ENCODE results near the gene UVRAG. TPM values are rescaled to one million over a fixed set of nuclear protein-coding genes. Genes with fewer than 3 reads are reported as not detected.

The UVRAG gene
- total and polyA plus RNA-seq, 2 donors (not counting 1 experiment from before 2014, with no cell fraction given) = 37.7 to 94.1 TPM

DNA sequence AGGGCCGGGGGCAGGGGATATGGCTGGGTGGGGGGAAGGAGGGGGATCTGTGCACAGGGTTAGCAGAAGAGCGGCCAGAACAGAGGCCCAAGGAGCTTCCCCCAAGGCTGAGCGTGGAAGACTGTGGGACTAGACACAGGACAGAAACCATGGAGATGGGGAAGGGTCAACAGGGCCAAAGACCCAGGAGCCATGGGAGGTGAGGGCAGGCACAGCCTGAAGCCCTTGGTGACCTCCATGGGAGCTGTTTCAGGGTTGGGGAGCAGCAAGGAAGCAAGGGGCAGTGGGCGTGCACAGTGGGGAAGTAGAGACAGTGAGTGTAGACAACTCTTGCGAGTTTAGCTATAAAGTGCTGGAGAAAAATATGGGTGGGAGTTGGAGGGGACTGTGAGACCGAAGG lies 334.7 kb downstream of the UVRAG start:
- H2AFZ ChIP-seq (ENCODE audit: insufficient read depth, low read depth, low read length, poor library complexity, severe bottlenecking) = no peak overlapping the region
- no peak for TF ChIP-seq EZH2 (IDR thresholded peaks at IDR 0.05; ENCODE audit: borderline replicate concordance, insufficient read depth, low read depth, low read length, poor library complexity, severe bottlenecking)
- TF ChIP-seq, protein P1, sequence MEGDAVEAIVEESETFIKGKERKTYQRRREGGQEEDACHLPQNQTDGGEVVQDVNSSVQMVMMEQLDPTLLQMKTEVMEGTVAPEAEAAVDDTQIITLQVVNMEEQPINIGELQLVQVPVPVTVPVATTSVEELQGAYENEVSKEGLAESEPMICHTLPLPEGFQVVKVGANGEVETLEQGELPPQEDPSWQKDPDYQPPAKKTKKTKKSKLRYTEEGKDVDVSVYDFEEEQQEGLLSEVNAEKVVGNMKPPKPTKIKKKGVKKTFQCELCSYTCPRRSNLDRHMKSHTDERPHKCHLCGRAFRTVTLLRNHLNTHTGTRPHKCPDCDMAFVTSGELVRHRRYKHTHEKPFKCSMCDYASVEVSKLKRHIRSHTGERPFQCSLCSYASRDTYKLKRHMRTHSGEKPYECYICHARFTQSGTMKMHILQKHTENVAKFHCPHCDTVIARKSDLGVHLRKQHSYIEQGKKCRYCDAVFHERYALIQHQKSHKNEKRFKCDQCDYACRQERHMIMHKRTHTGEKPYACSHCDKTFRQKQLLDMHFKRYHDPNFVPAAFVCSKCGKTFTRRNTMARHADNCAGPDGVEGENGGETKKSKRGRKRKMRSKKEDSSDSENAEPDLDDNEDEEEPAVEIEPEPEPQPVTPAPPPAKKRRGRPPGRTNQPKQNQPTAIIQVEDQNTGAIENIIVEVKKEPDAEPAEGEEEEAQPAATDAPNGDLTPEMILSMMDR (IDR thresholded peaks at IDR 0.05) = no peak
- no peaks in the 10 kb centered on the region for H4K20me1 ChIP-seq (ENCODE audit: control insufficient read depth, insufficient read depth, low read length, poor library complexity, severe bottlenecking)
- H3K4me2 ChIP-seq (replicated peaks; ENCODE audit: low read depth, low read length, poor library complexity, severe bottlenecking) = no peak overlapping the region
- H3K36me3 ChIP-seq (replicated peaks in 1 of 2; ENCODE audit: control extremely low read depth in 1 of 2, control insufficient read depth in 1 of 2, extremely low read depth in 1 of 2, insufficient read depth in 2 of 2, low read length in 1 of 2) = no peaks in the 10 kb centered on the region
- H3K9me3 ChIP-seq (ENCODE audit: control extremely low read depth in 1 of 3, control insufficient read depth in 2 of 3, insufficient read depth in 1 of 3, low read length in 2 of 3) = no peaks in the 10 kb centered on the region
- peaks cover 18 to 21% of the 10 kb centered on the region in 2 donors for H3K4me1 ChIP-seq (ENCODE audit: control insufficient read depth in 2 of 2, insufficient read depth in 2 of 2, low read length in 2 of 2)
- ATAC-seq (ENCODE audit: low read depth) = no peak
- H3K4me3 ChIP-seq (ENCODE audit: control extremely low read depth in 1 of 5, extremely low read depth in 1 of 5, insufficient read depth in 1 of 5, low read depth in 2 of 5, low read length in 4 of 5) = no peak overlapping the region
- no peaks in the 10 kb centered on the region for H3K9me3 Mint-ChIP-seq (ENCODE audit: insufficient read depth)
- WGBS (ENCODE audit: insufficient coverage) = 93% methylated on average over 6 of the region's 6 CpGs
- no peak overlapping the region for H3K9ac ChIP-seq (ENCODE audit: low read length)
- no peak overlapping the region for H3K27ac ChIP-seq (ENCODE audit: low read length in 2 of 2)
- no peaks in the 10 kb centered on the region for H3K27me3 ChIP-seq (replicated peaks in 1 of 4; ENCODE audit: control extremely low read depth in 1 of 4, control insufficient read depth in 3 of 4, insufficient read depth in 4 of 4, low read length in 3 of 4)
- H3K79me2 ChIP-seq (ENCODE audit: control insufficient read depth, insufficient read depth, low read length) = no peaks in the 10 kb centered on the region
- intact Hi-C loops (cut with micrococcal nuclease) = loop anchor here (10.0 kb wide), 1 partner anchor 425 kb away; no protein-coding TSS in a partner anchor
- peaks cover 25% of the 10 kb centered on the region for H3K4me1 Mint-ChIP-seq
- no peak overlapping the region for H3K27ac Mint-ChIP-seq
- H3K27me3 Mint-ChIP-seq = no peaks in the 10 kb centered on the region
- POLR2A ChIA-PET = interaction anchor here (0.6 kb wide), 1 partner anchor 63 kb away, joined by 8 read pairs; no protein-coding TSS in a partner anchor
- no peak overlapping the region for H3K4me3 Mint-ChIP-seq
- no peak for DNase-seq
- CTCF ChIA-PET = interaction anchor here (0.6 to 1.7 kb wide), 7 partner anchors 14 to 347 kb away, joined by 3 to 7 read pairs (median 3); no protein-coding TSS in a partner anchor

DNA sequence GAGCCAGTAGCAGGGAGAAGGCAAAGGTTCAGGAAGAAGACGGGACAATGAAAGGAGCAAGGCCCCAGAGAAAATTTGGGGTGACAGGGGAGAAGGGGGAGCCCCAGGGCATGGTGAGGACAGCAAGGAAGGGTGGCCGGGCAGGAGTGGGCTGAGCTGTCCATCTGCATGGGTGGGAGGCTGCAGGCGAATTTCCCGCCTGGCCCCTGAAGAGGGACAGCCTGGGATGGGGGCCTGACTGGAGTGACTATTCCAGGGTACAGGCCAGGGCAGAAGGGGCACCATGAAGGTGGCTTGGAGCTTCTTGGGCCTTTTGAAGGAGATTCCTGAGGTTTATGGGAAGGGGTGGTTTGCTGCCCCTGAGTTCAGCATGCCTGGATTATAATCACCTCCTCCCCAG lies 335.1 kb downstream of the UVRAG start:
- no peak overlapping the region for H2AFZ ChIP-seq (ENCODE audit: insufficient read depth, low read depth, low read length, poor library complexity, severe bottlenecking)
- no peak overlapping the region for H3K27ac Mint-ChIP-seq
- H4K20me1 ChIP-seq (ENCODE audit: control insufficient read depth, insufficient read depth, low read length, poor library complexity, severe bottlenecking) = no peaks in the 10 kb centered on the region
- CTCF ChIA-PET = interaction anchor here (0.5 to 1.7 kb wide), 9 partner anchors 10 to 1980 kb away, joined by 3 to 7 read pairs (median 3); no protein-coding TSS in a partner anchor
- peaks cover 25% of the 10 kb centered on the region for H3K4me1 Mint-ChIP-seq
- H3K4me3 Mint-ChIP-seq = no peak overlapping the region
- H3K27me3 ChIP-seq (replicated peaks in 1 of 4; ENCODE audit: control extremely low read depth in 1 of 4, control insufficient read depth in 3 of 4, insufficient read depth in 4 of 4, low read length in 3 of 4) = no peaks in the 10 kb centered on the region
- no peak overlapping the region for H3K4me2 ChIP-seq (replicated peaks; ENCODE audit: low read depth, low read length, poor library complexity, severe bottlenecking)
- H3K27ac ChIP-seq (ENCODE audit: low read length in 2 of 2) = no peak overlapping the region
- ATAC-seq (ENCODE audit: low read depth) = no peak
- H3K9ac ChIP-seq (ENCODE audit: low read length) = no peak overlapping the region
- no peaks in the 10 kb centered on the region for H3K79me2 ChIP-seq (ENCODE audit: control insufficient read depth, insufficient read depth, low read length)
- POLR2A ChIA-PET = no interaction called here
- no peak for DNase-seq
- intact Hi-C loops (cut with micrococcal nuclease) = loop anchor here (10.0 kb wide), 1 partner anchor 425 kb away; no protein-coding TSS in a partner anchor
- H3K27me3 Mint-ChIP-seq = no peaks in the 10 kb centered on the region
- no peaks in the 10 kb centered on the region for H3K9me3 Mint-ChIP-seq (ENCODE audit: insufficient read depth)
- TF ChIP-seq, protein P1 (IDR thresholded peaks at IDR 0.05) = no peak
- TF ChIP-seq EZH2 (IDR thresholded peaks at IDR 0.05; ENCODE audit: borderline replicate concordance, insufficient read depth, low read depth, low read length, poor library complexity, severe bottlenecking) = no peak
- H3K4me3 ChIP-seq (ENCODE audit: control extremely low read depth in 1 of 5, extremely low read depth in 1 of 5, insufficient read depth in 1 of 5, low read depth in 2 of 5, low read length in 4 of 5) = no peak overlapping the region
- WGBS (ENCODE audit: insufficient coverage) = 97% methylated on average over 4 of the region's 4 CpGs
- no peaks in the 10 kb centered on the region for H3K36me3 ChIP-seq (replicated peaks in 1 of 2; ENCODE audit: control extremely low read depth in 1 of 2, control insufficient read depth in 1 of 2, extremely low read depth in 1 of 2, insufficient read depth in 2 of 2, low read length in 1 of 2)
- no peaks in the 10 kb centered on the region for H3K9me3 ChIP-seq (ENCODE audit: control extremely low read depth in 1 of 3, control insufficient read depth in 2 of 3, insufficient read depth in 1 of 3, low read length in 2 of 3)
- peaks cover 18 to 21% of the 10 kb centered on the region in 2 donors for H3K4me1 ChIP-seq (ENCODE audit: control insufficient read depth in 2 of 2, insufficient read depth in 2 of 2, low read length in 2 of 2)
